IPS-18a (cell line): ENCODE data around the gene HJURP.

Experiments used
- H3K27ac ChIP-seq: one replicate; pipeline ENCODE4 v1.5.1; 2013; ENCODE audit warnings: low read length
- H3K27me3 ChIP-seq: one replicate; pipeline ENCODE4 v1.6.1; 2013; ENCODE audit warnings: mild to moderate bottlenecking, low read length; ENCODE audit not compliant: control insufficient read depth, insufficient read depth
- H3K36me3 ChIP-seq: one replicate; pipeline ENCODE4 v1.6.1; 2013; ENCODE audit warnings: low read depth, low read length; ENCODE audit not compliant: control insufficient read depth
- H3K4me1 ChIP-seq: one replicate; pipeline ENCODE4 v1.6.1; 2013; ENCODE audit warnings: low read depth, low read length; ENCODE audit not compliant: control insufficient read depth
- H3K4me3 ChIP-seq: one replicate; pipeline ENCODE4 v1.5.1; 2013; ENCODE audit warnings: low read length
- H3K9ac ChIP-seq: one replicate; pipeline ENCODE4 v1.6.1; 2013; ENCODE audit warnings: mild to moderate bottlenecking, low read length, moderate library complexity
- H3K9me3 ChIP-seq: one replicate; pipeline ENCODE4 v1.6.1; 2013; ENCODE audit warnings: low read depth, low read length; ENCODE audit not compliant: control insufficient read depth

Gene HJURP

GRCh38 chr2:233796254-233796653 lies 58.1 kb downstream of the HJURP start:
- H3K27ac ChIP-seq: no peak overlapping the region
- no peak overlapping the region for H3K4me3 ChIP-seq
- H3K36me3 ChIP-seq: no peaks in the 10 kb centered on the region
- no peaks in the 10 kb centered on the region for H3K4me1 ChIP-seq
- H3K27me3 ChIP-seq: no peaks in the 10 kb centered on the region
- H3K9ac ChIP-seq: no peak overlapping the region
- H3K9me3 ChIP-seq: no peaks in the 10 kb centered on the region

- Histone ChIP-seq H3K4me3 (no peak overlapping the region), H3K9ac (no peak overlapping the region), H3K36me3 (no peaks in the 10 kb centered on the region), H3K27me3 (no peaks in the 10 kb centered on the region), H3K9me3 (no peaks in the 10 kb centered on the region), H3K4me1 (no peaks in the 10 kb centered on the region), H3K27ac (no peak overlapping the region)
These were observed 58.6 kb downstream of the HJURP start for GRCh38 chr2:233795735-233796171.

DNA sequence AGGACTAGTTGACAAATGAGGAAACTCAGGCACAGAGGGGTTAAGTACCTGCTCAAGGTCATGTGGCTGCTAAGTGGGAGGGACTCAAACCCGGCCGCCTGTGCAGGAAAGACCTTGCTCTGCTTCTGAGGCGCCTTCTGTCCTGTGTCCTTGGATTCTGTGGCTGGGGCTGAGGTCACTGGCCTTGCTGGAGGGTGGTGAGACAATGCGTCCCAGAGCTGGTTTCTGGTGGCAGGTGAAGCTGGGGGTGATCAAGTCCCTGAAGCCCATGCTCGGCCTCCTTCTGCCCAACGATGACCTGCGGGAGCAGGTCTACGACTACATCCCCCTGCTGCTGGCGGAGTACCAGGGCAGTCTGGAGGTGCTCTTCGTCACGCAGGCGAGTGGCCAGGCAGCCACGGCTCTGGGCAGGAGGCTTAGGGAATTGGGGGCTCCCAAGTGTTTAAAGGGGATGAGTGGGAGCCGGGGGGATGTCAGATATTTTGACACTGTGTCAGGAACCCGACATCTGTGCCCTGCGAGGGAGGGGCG lies 60.1 kb downstream of the HJURP start:
- no peaks in the 10 kb centered on the region for H3K36me3 ChIP-seq
- no peaks in the 10 kb centered on the region for H3K4me1 ChIP-seq
- H3K9me3 ChIP-seq: no peaks in the 10 kb centered on the region
- H3K27ac ChIP-seq: no peak overlapping the region
- H3K9ac ChIP-seq: no peak overlapping the region
- H3K27me3 ChIP-seq: no peaks in the 10 kb centered on the region
- H3K4me3 ChIP-seq: no peak overlapping the region

GRCh38 chr2:233793465-233794127 lies 60.7 kb downstream of the HJURP start:
- H3K4me3 ChIP-seq: no peak overlapping the region
- H3K9me3 ChIP-seq: no peaks in the 10 kb centered on the region
- no peaks in the 10 kb centered on the region for H3K27me3 ChIP-seq
- H3K36me3 ChIP-seq: no peaks in the 10 kb centered on the region
- H3K27ac ChIP-seq: no peak overlapping the region
- no peak overlapping the region for H3K9ac ChIP-seq
- no peaks in the 10 kb centered on the region for H3K4me1 ChIP-seq

- H3K9ac ChIP-seq: no peak overlapping the region
- no peak overlapping the region for H3K4me3 ChIP-seq
- no peaks in the 10 kb centered on the region for H3K4me1 ChIP-seq
- no peaks in the 10 kb centered on the region for H3K27me3 ChIP-seq
- no peaks in the 10 kb centered on the region for H3K9me3 ChIP-seq
- H3K36me3 ChIP-seq: no peaks in the 10 kb centered on the region
- no peak overlapping the region for H3K27ac ChIP-seq
These were observed 61.6 kb downstream of the HJURP start for GRCh38 chr2:233792720-233793119.

- H3K27me3 ChIP-seq: no peaks in the 10 kb centered on the region
- H3K4me3 ChIP-seq: no peak overlapping the region
- H3K9ac ChIP-seq: no peak overlapping the region
- H3K27ac ChIP-seq: no peak overlapping the region
- no peaks in the 10 kb centered on the region for H3K9me3 ChIP-seq
- no peaks in the 10 kb centered on the region for H3K4me1 ChIP-seq
- no peaks in the 10 kb centered on the region for H3K36me3 ChIP-seq
These were observed 62.4 kb downstream of the HJURP start for GRCh38 chr2:233791883-233792329.

- Histone ChIP-seq H3K27me3 (no peaks in the 10 kb centered on the region), H3K4me1 (no peaks in the 10 kb centered on the region), H3K9me3 (no peaks in the 10 kb centered on the region), H3K27ac (no peak overlapping the region), H3K4me3 (no peak overlapping the region), H3K9ac (no peak overlapping the region), H3K36me3 (no peaks in the 10 kb centered on the region)
These were observed 63.0 kb downstream of the HJURP start for GRCh38 chr2:233791151-233791882.

DNA sequence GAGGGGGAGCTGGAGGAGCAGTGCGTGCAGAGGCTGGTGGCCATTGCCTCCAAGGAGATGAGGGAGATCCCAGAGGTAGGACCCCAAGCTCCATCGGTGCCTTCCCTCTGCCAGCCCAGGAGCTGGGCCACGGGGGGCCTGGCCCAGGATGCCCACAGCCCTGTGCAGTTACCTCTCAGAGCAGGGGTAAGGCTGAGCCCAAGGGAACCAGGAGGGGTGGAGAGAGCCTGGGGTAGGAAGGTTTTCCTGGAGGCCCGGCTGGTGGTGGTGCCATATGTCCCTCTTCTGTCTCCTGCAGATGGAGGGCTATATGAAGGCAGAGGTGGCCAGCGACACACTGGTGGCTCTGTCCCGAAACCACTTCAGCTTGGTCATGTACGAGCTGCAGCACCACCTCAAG lies 64.8 kb downstream of the HJURP start:
- Histone ChIP-seq H3K36me3 (no peaks in the 10 kb centered on the region), H3K9me3 (no peaks in the 10 kb centered on the region), H3K4me1 (no peaks in the 10 kb centered on the region), H3K27ac (no peak overlapping the region), H3K4me3 (no peak overlapping the region), H3K9ac (no peak overlapping the region), H3K27me3 (no peaks in the 10 kb centered on the region)
